ENCODE results near the gene LCK. TPM values are rescaled to one million over a fixed set of nuclear protein-coding genes. Genes with fewer than 3 reads are reported as not detected.

LCK gene
- total RNA-seq, 1 donor from 2014 or later, result not detected

GRCh38 chr1:32311709-32312393 lies 60.8 kb downstream of the LCK start:
- FAIRE-seq (no peak), DNase-seq (ENCODE audit: low spot score in 2 of 2) (no peak)

GRCh38 chr1:32316903-32317277 lies 65.8 kb downstream of the LCK start:
- DNase-seq (ENCODE audit: low spot score in 2 of 2) (no peak), FAIRE-seq (no peak)

DNA sequence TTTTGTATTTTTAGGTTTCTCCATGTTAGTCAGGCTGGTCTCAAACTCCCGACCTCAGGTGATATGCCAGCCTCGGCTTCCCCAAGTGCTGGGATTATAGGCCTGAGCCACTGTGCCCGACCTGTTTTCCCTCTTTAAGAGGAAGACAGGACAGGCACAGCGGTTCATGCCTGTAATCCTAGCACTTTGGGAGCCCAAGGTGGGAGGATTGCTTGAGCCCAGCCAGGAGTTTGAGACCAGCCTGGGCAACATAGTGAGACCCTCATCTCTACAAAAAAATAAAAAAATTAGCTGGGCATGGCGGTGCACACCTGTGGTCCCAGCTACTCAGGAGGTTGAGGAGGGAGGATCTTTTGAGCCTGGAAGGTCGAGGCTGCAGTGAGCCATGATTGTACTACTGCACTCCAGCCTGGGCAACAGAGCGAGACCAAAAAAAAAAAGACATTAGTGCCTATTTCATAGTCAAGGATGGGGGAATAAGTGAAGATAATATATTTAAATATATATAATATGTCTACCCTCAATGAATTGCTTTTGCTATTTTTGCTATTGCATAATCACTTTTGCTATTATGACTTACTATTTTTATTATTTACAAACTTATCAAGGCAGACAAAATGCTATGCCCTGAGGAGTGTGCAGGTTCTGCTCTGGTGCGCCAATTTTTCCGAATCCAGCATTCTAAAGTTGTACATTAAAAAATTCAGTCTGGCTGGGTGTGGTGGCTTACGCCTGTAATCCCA lies 67.2 kb downstream of the LCK start:
- no peak for FAIRE-seq
- DNase-seq (ENCODE audit: low spot score in 2 of 2), result no peak

DNA sequence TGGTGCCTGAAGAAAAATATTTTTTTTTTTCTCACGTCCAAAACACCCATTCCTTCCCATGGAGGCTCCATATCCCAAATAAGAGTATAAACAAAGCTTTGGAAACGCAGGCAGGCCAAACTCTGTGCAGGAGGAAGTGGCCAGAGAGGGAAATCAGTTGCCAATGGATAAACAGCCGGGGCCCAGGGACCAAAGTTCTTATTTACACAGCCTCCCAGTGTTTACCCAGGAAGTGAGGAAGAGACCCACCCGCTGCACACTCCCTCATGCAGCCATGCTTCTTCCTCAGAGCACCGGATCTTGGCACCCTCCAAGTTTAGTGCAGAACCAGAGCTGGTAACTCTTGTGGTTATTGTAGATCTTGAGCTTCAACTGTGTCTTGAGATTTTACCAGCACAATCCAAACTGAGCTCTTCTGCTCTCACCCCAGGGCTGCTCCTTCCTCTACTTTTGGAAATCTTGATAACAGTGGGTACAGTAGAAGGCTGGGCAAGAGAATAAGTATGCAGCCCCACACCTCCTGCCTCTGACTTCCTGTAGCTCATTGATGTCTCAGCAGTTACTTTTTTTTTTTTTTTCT lies 70.7 kb downstream of the LCK start:
- DNase-seq (ENCODE audit: low spot score in 2 of 2) (no peak), FAIRE-seq (no peak)

- no peak for FAIRE-seq
Observed at GRCh38 chr1:32327204-32327603, 76.1 kb downstream of the LCK start.

GRCh38 chr1:32329931-32330466 lies 78.9 kb downstream of the LCK start:
- no peak for DNase-seq (ENCODE audit: low spot score in 2 of 2)
- no peak for FAIRE-seq

More at GRCh38 chr1:32327204-32327603, 76.1 kb downstream of the LCK start:
- DNase-seq (ENCODE audit: low spot score in 2 of 2), result no peak

DNA sequence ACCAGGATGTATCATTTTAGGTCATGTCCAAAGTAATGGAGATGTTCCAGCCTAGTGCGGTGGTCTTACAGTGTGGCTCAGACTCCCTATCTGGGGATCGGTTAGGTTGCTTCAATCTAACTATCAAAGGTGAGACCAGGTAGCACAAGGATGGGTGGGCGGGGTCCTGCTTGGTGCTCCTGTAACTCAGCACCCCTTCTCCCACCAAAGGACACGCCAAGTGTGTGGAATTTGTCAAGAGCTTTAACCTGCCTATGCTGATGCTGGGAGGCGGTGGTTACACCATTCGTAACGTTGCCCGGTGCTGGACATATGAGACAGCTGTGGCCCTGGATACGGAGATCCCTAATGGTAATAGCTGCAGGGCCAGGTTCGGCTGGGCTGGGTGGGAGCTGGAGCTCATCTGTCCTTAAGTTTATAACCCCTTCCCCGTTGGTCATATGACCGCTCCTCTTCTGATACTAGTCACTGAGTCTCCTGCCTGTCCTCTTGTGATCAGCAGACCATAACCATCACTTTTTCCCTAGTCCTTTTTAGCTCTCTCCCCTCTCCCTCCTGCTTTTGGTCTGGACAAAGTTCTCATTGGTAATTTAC lies 79.6 kb downstream of the LCK start:
- no peak for FAIRE-seq
- no peak for DNase-seq (ENCODE audit: low spot score in 2 of 2)

DNA sequence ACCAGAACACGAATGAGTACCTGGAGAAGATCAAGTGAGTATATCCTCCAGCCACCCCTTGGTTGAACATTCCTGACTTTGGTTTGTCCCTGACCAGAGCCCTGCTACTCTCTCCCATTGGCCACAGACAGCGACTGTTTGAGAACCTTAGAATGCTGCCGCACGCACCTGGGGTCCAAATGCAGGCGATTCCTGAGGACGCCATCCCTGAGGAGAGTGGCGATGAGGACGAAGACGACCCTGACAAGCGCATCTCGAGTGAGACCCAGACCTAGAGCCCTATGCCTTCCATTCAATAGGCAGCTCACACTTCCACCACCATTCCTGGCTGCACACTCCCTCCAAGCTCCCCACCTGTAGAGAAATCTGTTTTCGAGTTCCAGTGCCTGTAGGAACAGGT lies 80.5 kb downstream of the LCK start:
- FAIRE-seq, result no peak
- no peak for DNase-seq (ENCODE audit: low spot score in 2 of 2)

DNA sequence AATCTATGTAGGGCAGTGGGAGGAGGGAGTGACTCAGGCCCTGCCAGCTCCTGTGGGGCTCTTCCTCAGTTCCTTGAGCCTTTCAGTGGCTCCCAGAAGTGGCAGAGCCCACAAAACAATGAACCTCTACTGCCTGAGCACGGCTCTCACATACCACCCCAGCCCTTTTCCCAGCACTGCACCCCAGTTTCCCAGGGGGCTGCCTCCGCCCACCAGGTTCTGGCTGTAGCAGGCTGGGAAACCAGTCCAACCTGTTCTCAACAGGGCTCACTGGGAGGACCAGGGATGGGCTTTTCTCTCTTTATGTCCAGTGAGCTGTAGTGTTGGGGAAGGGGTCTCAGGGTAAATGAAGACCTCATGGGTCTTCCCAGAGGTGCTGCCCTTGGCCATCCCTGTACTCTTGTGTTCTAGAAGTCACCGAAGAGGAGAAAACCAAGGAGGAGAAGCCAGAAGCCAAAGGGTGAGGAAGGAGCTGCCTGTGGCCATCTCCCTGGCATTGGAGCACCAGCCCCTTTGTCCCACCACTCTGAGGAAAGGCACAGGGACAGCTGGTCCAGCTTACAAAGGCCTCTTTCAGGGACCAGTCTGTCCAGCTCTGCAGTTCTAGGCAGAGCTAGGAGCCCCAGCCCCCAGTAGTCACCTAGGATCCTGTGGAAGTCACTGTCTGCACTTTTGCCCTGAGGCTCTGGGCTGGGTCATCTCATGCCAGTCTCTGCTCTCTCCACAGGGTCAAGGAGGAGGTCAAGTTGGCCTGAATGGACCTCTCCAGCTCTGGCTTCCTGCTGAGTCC lies 81.4 kb downstream of the LCK start:
- DNase-seq (ENCODE audit: low spot score in 2 of 2), result no peak
- FAIRE-seq, result no peak

DNA sequence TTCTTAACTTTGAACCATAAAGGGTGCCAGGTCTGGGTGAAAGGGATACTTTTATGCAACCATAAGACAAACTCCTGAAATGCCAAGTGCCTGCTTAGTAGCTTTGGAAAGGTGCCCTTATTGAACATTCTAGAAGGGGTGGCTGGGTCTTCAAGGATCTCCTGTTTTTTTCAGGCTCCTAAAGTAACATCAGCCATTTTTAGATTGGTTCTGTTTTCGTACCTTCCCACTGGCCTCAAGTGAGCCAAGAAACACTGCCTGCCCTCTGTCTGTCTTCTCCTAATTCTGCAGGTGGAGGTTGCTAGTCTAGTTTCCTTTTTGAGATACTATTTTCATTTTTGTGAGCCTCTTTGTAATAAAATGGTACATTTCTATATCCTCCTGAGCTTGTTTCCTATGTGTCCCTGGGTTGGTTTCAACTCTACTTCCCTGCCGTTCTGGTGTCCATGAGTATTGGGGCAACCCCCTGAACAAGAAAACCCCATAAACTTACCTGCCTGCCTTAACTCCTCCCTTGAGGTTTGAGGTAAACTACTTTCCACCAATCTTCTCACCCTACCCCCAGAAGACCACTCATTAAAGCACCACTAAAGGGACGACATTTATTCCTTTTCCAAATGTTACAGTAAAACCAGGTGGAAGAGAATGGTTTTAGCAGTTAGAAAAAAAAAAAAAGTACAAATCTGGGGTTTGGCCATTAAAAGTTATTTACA lies 82.3 kb downstream of the LCK start:
- FAIRE-seq, result no peak
- DNase-seq (ENCODE audit: low spot score in 2 of 2), result no peak

DNA sequence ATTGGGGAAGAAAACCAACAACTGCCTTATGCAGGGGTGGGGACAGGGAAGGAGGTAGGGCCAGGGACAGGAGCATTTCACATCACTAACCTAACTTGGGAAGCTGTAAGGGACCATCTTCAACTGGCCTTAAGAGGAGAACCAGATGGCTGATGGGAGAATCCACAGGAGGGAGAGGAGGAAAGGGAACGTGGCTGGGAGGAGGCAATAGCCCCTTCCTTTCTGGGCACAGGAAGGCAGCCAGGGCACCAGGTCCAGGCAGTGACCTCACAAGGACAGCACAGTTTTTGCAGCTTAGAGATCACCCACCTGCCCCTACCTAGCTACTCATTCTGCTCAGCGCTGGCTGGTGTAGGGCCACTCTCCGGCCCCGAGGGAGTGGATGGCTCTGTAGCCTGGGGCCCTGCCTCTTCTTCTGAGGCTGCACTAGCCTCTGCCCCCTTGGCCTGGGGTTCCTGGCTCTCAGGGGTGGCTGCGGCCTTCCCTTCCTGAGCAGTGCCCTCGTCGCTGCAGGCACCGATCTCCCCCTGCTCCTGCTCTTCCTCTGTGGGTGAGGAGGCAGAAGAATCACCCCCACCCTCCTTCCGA lies 83.3 kb downstream of the LCK start:
- DNase-seq (ENCODE audit: low spot score in 2 of 2) (no peak), FAIRE-seq (no peak)

- no peak for FAIRE-seq
Observed at GRCh38 chr1:32334864-32335534, 83.9 kb downstream of the LCK start.

DNA sequence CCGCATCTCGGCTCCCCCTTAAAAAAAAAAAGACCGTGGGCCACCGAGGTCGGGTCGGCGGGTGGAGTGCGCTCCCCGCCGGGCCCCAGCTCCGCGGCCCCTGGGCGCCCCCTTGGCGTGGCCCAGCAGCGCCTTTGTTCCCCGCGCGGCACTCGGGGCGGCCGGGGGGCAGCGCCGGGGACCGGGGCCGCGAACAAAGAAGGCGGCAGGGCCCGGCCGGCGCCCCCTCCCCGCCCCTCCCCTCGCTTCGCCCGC lies 84.4 kb downstream of the LCK start:
- DNase-seq (ENCODE audit: low spot score in 2 of 2), result no peak
- FAIRE-seq, result no peak

More at GRCh38 chr1:32334864-32335534, 83.9 kb downstream of the LCK start:
- peak; percentile 66 for DNase-seq (ENCODE audit: low spot score in 2 of 2)

Small RNAs within 50 kb of the gene (small RNA-seq; reads per million reads assigned to genes)
- gene RF00017, result not detected
- not detected for gene RF00019

Other genes starting within 250 kb of the LCK start
- gene KHDRBS1, start 237.4 kb upstream of the LCK start, total RNA-seq, result 105 TPM
- gene TMEM39B, start 178.3 kb upstream of the LCK start, total RNA-seq, result 5.3 TPM
- gene KPNA6, start 143.2 kb upstream of the LCK start, total RNA-seq, result 21.2 TPM
- 20.4 TPM for gene TXLNA, start 71.6 kb upstream of the LCK start, total RNA-seq
- gene CCDC28B, start 50.7 kb upstream of the LCK start, total RNA-seq, result 34.2 TPM
- 3.3 TPM for gene IQCC, start 45.6 kb upstream of the LCK start, total RNA-seq
- gene DCDC2B, start 42.2 kb upstream of the LCK start, total RNA-seq, result not detected
- gene TMEM234, start 28.9 kb upstream of the LCK start, total RNA-seq, result 12.2 TPM
- 98.6 TPM for gene EIF3I, start 28.9 kb upstream of the LCK start, total RNA-seq
- 0.41 TPM for gene FAM167B, start 4.0 kb upstream of the LCK start, total RNA-seq
- 19.6 TPM for gene HDAC1, start 40.8 kb downstream of the LCK start, total RNA-seq
- gene MARCKSL1, start 85.0 kb downstream of the LCK start, total RNA-seq, result 373 TPM
- 2.0 TPM for gene FAM229A, start 111.2 kb downstream of the LCK start, total RNA-seq
- gene TSSK3, start 111.3 kb downstream of the LCK start, total RNA-seq, result 0.41 TPM
- gene BSDC1, start 143.2 kb downstream of the LCK start, total RNA-seq, result 65.2 TPM
- gene ZBTB8B, start 213.8 kb downstream of the LCK start, total RNA-seq, result 15.9 TPM

All from frontal cortex (tissue), 4 donors.